ENCODE measurements around the gene TMEM185A.

GRCh38 chrX:149628280-149628679 lies 3.3 kb downstream of the TMEM185A start:
- no peak for TF ChIP-seq EZH2 (IDR thresholded peaks at IDR 0.05; ENCODE audit: insufficient read depth, poor library complexity, severe bottlenecking)
- TF ChIP-seq EZH2phosphoT487 (IDR thresholded peaks at IDR 0.05; ENCODE audit: insufficient read depth, low read depth) = no peak

Measured in GM23248 (cell line).